NCI-H2196 (cell line): ENCODE measurements around the gene GPLD1.

Experiments used
- DNase-seq: peaks from one replicate; lab custom pipeline; 2025; ENCODE audit not compliant: unreplicated experiment; lab: John Stamatoyannopoulos, UW

The GPLD1 gene

GRCh38 chr6:24455061-24455460 is 34.3 kb downstream of the GPLD1 start:
- DNase-seq: no peak

- DNase-seq: no peak
Observed at GRCh38 chr6:24454452-24454851, 34.9 kb downstream of the GPLD1 start.

GRCh38 chr6:24453921-24454320 is 35.5 kb downstream of the GPLD1 start:
- no peak for DNase-seq

GRCh38 chr6:24451581-24452388 is 37.6 kb downstream of the GPLD1 start:
- DNase-seq: no peak

- no peak for DNase-seq
Observed at GRCh38 chr6:24448828-24449525, 40.4 kb downstream of the GPLD1 start.

- no peak for DNase-seq
Observed at GRCh38 chr6:24448396-24448795, 41.0 kb downstream of the GPLD1 start.

- DNase-seq: no peak
Observed at GRCh38 chr6:24446670-24447069, 42.7 kb downstream of the GPLD1 start.

GRCh38 chr6:24445704-24446103 is 43.7 kb downstream of the GPLD1 start:
- no peak for DNase-seq

- DNase-seq: no peak
Observed at GRCh38 chr6:24444588-24444987, 44.8 kb downstream of the GPLD1 start.

- DNase-seq: no peak
Observed at GRCh38 chr6:24441599-24441904, 47.8 kb downstream of the GPLD1 start.

GRCh38 chr6:24440897-24441598 is 48.3 kb downstream of the GPLD1 start:
- no peak for DNase-seq

- no peak for DNase-seq
Observed at GRCh38 chr6:24439858-24440539, 49.4 kb downstream of the GPLD1 start.

GRCh38 chr6:24436979-24437378 is 52.4 kb downstream of the GPLD1 start:
- no peak for DNase-seq

- no peak for DNase-seq
Observed at GRCh38 chr6:24432611-24433010, 56.8 kb downstream of the GPLD1 start.

- peak; percentile 42 for DNase-seq
Observed at GRCh38 chr6:24431045-24431451, 58.3 kb downstream of the GPLD1 start.

- DNase-seq: no peak
Observed at GRCh38 chr6:24430086-24430485, 59.3 kb downstream of the GPLD1 start.

- DNase-seq: no peak
Observed at GRCh38 chr6:24429146-24429545, 60.2 kb downstream of the GPLD1 start.

GRCh38 chr6:24428615-24429014 is 60.8 kb downstream of the GPLD1 start:
- DNase-seq: no peak

GRCh38 chr6:24426729-24427446 is 62.5 kb downstream of the GPLD1 start:
- no peak for DNase-seq

GRCh38 chr6:24425091-24425490 is 64.3 kb downstream of the GPLD1 start:
- DNase-seq: no peak

GRCh38 chr6:24419526-24419925 is 69.9 kb downstream of the GPLD1 start:
- DNase-seq: no peak
